ENCODE data around the gene KPNA4. TPM values are rescaled to one million over a fixed set of nuclear protein-coding genes. Genes with fewer than 3 reads are reported as not detected.
"Not testable (repeated sequence)": the region's sequence is repeated elsewhere in the genome, so short reads cannot be mapped to it uniquely, and the experiment has no call there.

Gene KPNA4
- total and polyA plus RNA-seq, 3 donors from 2014 or later: 33.1 to 39.6 (median 35.7) TPM

DNA sequence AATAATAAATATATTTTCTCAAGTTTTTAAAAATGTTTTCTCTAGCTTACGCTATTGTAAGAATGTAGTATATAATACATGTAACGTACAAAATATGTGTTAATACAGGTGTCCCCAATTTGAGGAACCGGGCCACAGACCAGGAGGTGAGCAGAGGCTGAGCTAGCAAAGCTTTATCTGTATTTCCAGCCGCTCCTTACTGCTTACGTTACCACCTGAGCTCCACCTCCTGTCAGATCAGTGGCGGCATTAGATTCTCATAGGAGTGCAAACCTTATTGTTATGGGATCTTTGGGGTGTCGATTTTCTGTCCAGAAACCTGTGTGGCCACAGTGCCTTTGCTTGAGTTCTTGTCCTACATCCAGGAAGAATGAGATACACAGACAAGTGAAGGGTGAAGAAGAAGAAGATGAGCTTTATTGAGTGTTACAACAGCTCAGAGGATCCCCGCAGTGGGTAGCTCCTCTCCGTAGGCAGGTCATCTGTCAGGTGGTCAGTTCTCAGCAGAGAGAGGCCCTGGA lies 105.9 kb downstream of the KPNA4 start:
- no peak overlapping the region for H3K27ac ChIP-seq
- H3K9me3 ChIP-seq: no peaks in the 10 kb centered on the region
- WGBS, 2 donors: 86 to 90% methylated on average over 9 of the region's 9 CpGs
- H3K36me3 ChIP-seq (ENCODE audit: low read depth, missing control alignments): no peaks in the 10 kb centered on the region
- intact Hi-C loops (cut with DNase I; ENCODE audit: low total_unique reads): no loop called here
- H3K27me3 ChIP-seq: no peaks in the 10 kb centered on the region
- no peaks in the 10 kb centered on the region for H3K4me1 ChIP-seq
- TF ChIP-seq, protein P1, sequence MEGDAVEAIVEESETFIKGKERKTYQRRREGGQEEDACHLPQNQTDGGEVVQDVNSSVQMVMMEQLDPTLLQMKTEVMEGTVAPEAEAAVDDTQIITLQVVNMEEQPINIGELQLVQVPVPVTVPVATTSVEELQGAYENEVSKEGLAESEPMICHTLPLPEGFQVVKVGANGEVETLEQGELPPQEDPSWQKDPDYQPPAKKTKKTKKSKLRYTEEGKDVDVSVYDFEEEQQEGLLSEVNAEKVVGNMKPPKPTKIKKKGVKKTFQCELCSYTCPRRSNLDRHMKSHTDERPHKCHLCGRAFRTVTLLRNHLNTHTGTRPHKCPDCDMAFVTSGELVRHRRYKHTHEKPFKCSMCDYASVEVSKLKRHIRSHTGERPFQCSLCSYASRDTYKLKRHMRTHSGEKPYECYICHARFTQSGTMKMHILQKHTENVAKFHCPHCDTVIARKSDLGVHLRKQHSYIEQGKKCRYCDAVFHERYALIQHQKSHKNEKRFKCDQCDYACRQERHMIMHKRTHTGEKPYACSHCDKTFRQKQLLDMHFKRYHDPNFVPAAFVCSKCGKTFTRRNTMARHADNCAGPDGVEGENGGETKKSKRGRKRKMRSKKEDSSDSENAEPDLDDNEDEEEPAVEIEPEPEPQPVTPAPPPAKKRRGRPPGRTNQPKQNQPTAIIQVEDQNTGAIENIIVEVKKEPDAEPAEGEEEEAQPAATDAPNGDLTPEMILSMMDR (IDR thresholded peaks at IDR 0.05): no peak
- TF ChIP-seq POLR2A (IDR thresholded peaks at IDR 0.05): no peak
- no peak for DNase-seq
- H3K4me3 ChIP-seq: no peak overlapping the region

DNA sequence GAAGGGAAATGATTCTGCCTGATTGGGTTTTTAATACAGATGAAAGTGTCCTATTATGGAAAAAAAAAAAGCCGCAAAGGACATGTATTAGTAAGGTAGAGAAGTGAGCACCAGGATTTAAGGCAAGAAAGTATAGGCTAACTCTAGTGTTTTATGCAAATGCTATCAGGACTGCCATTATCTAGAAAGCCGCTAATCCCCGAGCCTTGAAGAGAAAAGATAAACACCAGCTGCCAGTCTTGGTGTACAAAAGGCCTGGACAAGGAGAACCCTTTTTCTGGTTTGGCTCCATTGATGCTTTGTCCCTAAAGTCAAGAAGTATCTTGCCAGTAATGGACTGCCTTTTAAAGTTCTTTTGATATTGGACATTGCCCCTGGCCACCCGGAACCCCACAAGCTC lies 107.2 kb downstream of the KPNA4 start:
- no peak for DNase-seq
- Histone ChIP-seq H3K4me1 (no peaks in the 10 kb centered on the region), H3K27me3 (no peaks in the 10 kb centered on the region), H3K27ac (no peak overlapping the region), H3K9me3 (no peaks in the 10 kb centered on the region), H3K4me3 (no peak overlapping the region), H3K36me3 (ENCODE audit: low read depth, missing control alignments) (no peaks in the 10 kb centered on the region)
- intact Hi-C loops (cut with DNase I; ENCODE audit: low total_unique reads): no loop called here
- WGBS, 2 donors: 71 to 80% methylated on average over 4 of the region's 4 CpGs
- no peak for TF ChIP-seq POLR2A (IDR thresholded peaks at IDR 0.05)

DNA sequence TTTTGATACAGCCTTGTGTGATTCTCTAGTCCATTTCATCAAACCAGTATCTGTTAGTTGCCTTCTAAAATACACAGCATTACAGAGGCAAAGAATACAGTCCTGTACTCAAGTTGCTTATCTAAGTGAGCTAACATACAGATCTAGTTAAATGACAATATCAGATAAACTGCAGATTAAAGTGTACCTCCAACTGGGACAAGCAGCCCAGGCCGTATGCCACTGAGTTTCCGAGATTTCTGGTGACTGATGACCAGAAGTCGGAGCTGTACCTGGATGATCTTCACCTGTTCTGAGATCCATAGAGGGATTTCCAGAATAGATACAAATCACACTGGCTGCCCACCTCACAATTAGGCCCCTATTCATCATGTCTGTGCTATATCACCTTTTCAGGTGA lies 109.5 kb downstream of the KPNA4 start:
- no peak for DNase-seq
- no peaks in the 10 kb centered on the region for H3K4me1 ChIP-seq
- no peak overlapping the region for H3K4me3 ChIP-seq
- H3K36me3 ChIP-seq (ENCODE audit: low read depth, missing control alignments): no peaks in the 10 kb centered on the region
- H3K27ac ChIP-seq: no peak overlapping the region
- TF ChIP-seq, protein P1 (IDR thresholded peaks at IDR 0.05): no peak
- no peak for TF ChIP-seq POLR2A (IDR thresholded peaks at IDR 0.05)
- 88 to 94% methylated on average over 3 of the region's 3 CpGs for WGBS, 2 donors
- intact Hi-C loops (cut with DNase I; ENCODE audit: low total_unique reads): no loop called here
- H3K27me3 ChIP-seq: no peaks in the 10 kb centered on the region
- H3K9me3 ChIP-seq: no peaks in the 10 kb centered on the region

DNA sequence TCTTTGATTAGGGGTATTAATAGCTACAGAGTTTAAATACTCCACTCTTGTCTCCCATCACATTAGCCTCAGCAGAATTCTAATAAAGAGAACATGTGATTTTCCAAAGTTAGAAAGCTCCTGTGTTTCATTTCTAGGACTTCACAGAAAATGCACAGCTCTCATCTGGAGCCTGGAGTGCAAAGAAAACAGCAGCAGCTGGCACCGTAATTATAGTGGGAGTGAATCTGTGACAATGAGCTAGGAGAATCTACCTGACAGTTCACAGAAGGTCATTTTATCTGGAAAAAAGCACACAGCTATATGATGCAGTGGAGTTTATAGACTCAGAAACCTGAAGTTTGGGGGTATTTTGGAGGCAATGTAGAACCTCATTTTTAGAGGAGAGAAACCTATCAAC lies 110.4 kb downstream of the KPNA4 start:
- H3K27me3 ChIP-seq: no peaks in the 10 kb centered on the region
- intact Hi-C loops (cut with DNase I; ENCODE audit: low total_unique reads): no loop called here
- H3K27ac ChIP-seq: no peak overlapping the region
- H3K9me3 ChIP-seq: no peaks in the 10 kb centered on the region
- no peak for DNase-seq
- no peak overlapping the region for H3K4me3 ChIP-seq
- WGBS, 2 donors: 50 to 58% methylated on average over 1 of the region's 1 CpG
- H3K4me1 ChIP-seq: peaks cover 4% of the 10 kb centered on the region
- no peaks in the 10 kb centered on the region for H3K36me3 ChIP-seq (ENCODE audit: low read depth, missing control alignments)
- TF ChIP-seq POLR2A (IDR thresholded peaks at IDR 0.05): no peak
- TF ChIP-seq, protein P1 (IDR thresholded peaks at IDR 0.05): no peak

DNA sequence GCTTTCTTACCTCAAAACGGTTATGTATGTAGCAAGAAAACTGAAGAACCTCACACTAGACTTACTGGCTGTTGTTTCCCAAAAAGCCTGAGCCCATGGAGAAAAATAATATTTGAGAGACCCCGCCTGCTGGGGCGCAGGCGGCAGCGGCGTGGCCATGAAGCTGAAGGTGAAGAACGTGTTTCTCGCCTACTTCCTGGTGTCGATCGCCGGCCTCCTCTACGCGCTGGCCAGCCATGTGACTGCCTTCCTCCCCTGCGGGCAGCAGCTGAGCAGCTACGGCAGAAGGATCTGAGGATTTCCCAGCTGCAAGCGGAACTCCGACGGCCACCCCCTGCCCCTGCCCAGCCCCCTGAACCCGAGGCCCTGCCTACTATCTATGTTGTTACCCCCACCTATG lies 113.1 kb downstream of the KPNA4 start:
- 91 to 95% methylated on average over 18 to 19 of the region's 19 CpGs for WGBS, 2 donors
- DNase-seq, H3K9me3 ChIP-seq: not testable (repeated sequence)

DNA sequence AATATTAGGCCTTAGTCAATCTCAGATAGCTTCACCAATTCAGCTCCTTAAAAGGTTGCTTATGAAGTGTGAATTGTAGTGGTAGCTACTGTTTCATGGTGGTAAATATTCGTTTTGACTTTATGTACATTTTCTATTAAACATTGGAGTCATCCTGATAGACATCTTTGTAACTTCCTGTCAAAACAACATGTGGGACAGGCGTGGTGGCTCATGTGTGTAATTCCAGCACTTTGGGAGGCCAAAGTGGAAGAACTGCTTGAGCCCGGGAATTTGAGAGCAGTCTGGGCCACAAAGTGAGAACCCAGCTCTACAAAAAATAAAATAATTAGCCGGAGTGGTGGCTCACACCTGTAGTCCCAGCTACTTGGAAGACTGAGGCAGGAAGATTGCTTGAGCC lies 113.8 kb downstream of the KPNA4 start:
- no peak overlapping the region for H3K4me3 ChIP-seq
- H3K27ac ChIP-seq: no peak overlapping the region
- DNase-seq: no peak
- no peaks in the 10 kb centered on the region for H3K36me3 ChIP-seq (ENCODE audit: low read depth, missing control alignments)
- 65 to 84% methylated on average over 4 of the region's 4 CpGs for WGBS, 2 donors
- TF ChIP-seq, protein P1 (IDR thresholded peaks at IDR 0.05): no peak
- TF ChIP-seq POLR2A (IDR thresholded peaks at IDR 0.05): no peak
- no peaks in the 10 kb centered on the region for H3K9me3 ChIP-seq
- peaks cover 5% of the 10 kb centered on the region for H3K4me1 ChIP-seq
- no peaks in the 10 kb centered on the region for H3K27me3 ChIP-seq
- intact Hi-C loops (cut with DNase I; ENCODE audit: low total_unique reads): no loop called here

More for the DNA sequence above, 113.1 kb downstream of the KPNA4 start:
- H3K4me1 ChIP-seq; H3K36me3 ChIP-seq (ENCODE audit: low read depth, missing control alignments); H3K4me3 ChIP-seq; H3K27me3 ChIP-seq; H3K27ac ChIP-seq; intact Hi-C loops (cut with DNase I; ENCODE audit: low total_unique reads): not testable (repeated sequence)

Measured in testis (tissue), 3 donors.